HepG2 (cell line): ENCODE results near the gene SPC24. TPM values are rescaled to one million over a fixed set of nuclear protein-coding genes. Genes with fewer than 3 reads are reported as not detected.

Source experiments
- CENPT ChIP-seq: sonication (generic); formaldehyde crosslinking; IDR thresholded peaks from 2 replicates; pipeline ENCODE4 v1.8.0; 2022; ENCODE audit warnings: low read depth, mild to moderate bottlenecking, moderate library complexity, missing genetic modification reagents
- MXI1 ChIP-seq: IDR thresholded peaks from 3 replicates; pipeline ENCODE4 v1.6.1; 2012; ENCODE audit warnings: low read depth, low read length, inconsistent platforms, borderline replicate concordance
- NFATC3 ChIP-seq: sonication (generic); formaldehyde crosslinking; IDR thresholded peaks from 2 replicates; pipeline ENCODE4 v1.5.1; 2020; ENCODE audit warnings: mild to moderate bottlenecking, missing genetic modification reagents
- NFIB ChIP-seq: sonication (generic); formaldehyde crosslinking; IDR thresholded peaks from 2 replicates; pipeline ENCODE4 v1.9.0; 2021; ENCODE audit warnings: missing genetic modification reagents, mild to moderate bottlenecking, borderline replicate concordance
- NFKB2 ChIP-seq: sonication (generic); formaldehyde crosslinking; IDR thresholded peaks from 2 replicates; pipeline ENCODE4 v1.4.0; 2020; ENCODE audit warnings: missing genetic modification reagents, borderline replicate concordance
- POGZ ChIP-seq: sonication (generic); formaldehyde crosslinking; IDR thresholded peaks from 2 replicates; pipeline ENCODE4 v1.4.0; 2020; ENCODE audit warnings: mild to moderate bottlenecking, missing genetic modification reagents
- SMARCE1 ChIP-seq: fragments of 450-650 bp; IDR thresholded peaks from 2 replicates; pipeline ENCODE4 v1.6.1; 2017; ENCODE audit warnings: borderline replicate concordance
- ZFX ChIP-seq: sonication (generic); formaldehyde crosslinking; IDR thresholded peaks from 2 replicates; pipeline ENCODE4 v1.4.0; 2020; ENCODE audit warnings: mild to moderate bottlenecking, low read depth, missing genetic modification reagents, moderate library complexity
- ZKSCAN5 ChIP-seq: sonication (generic); formaldehyde crosslinking; IDR thresholded peaks from 2 replicates; pipeline ENCODE4 v1.5.1; 2020; ENCODE audit warnings: mild to moderate bottlenecking, missing genetic modification reagents
- ZNF652 ChIP-seq: IDR thresholded peaks from 2 replicates; pipeline ENCODE4 v1.6.1; 2016; ENCODE audit warnings: low read depth, borderline replicate concordance
- ZNF747 ChIP-seq: sonication (generic); formaldehyde crosslinking; IDR thresholded peaks from 2 replicates; pipeline ENCODE4 v1.8.1; 2023; ENCODE audit warnings: missing genetic modification reagents, mild to moderate bottlenecking, borderline replicate concordance
- ZNF768 ChIP-seq: sonication (generic); formaldehyde crosslinking; IDR thresholded peaks from 2 replicates; pipeline ENCODE4 v1.4.0; 2020; ENCODE audit warnings: missing genetic modification reagents
- polyA plus RNA-seq, 8 experiments: library from polyadenylated mRNA; depleted of rRNA in 3 of 8; stranded (reverse) in 7 of 8; unstranded in 1 of 8; fragments of >200 nt; fragmentation: Illumina TruSeq in 4 of 8; extraction: Trizol in 4 of 8; gene quantifications; 2 replicates each; pipeline versions ENCODE4 v1.2.1 to v1.2.3, GENCODE V29; 2011 to 2016; ENCODE audit warnings: low read depth in 4 of 8, missing spikeins in 1 of 8, mixed read lengths in 1 of 8; ENCODE audit not compliant: insufficient read depth in 1 of 8
- total RNA-seq, 5 experiments: library from RNA; depleted of rRNA; stranded (reverse); fragments of >200 nt; fragmentation: Illumina TruSeq; extraction: Trizol; gene quantifications; 2 replicates each; pipeline ENCODE4 v1.2.3, GENCODE V29; 2016; ENCODE audit warnings: low read depth in 1 of 5
- TF ChIP-seq, protein P1 (sequence below): sonication (generic); formaldehyde crosslinking; IDR thresholded peaks from 2 replicates; pipeline ENCODE4 v1.4.0; 2020; ENCODE audit warnings: missing genetic modification reagents, mild to moderate bottlenecking, borderline replicate concordance
- TF ChIP-seq, protein P2 (sequence below): sonication (generic); formaldehyde crosslinking; IDR thresholded peaks from 2 replicates; pipeline ENCODE4 v1.4.0; 2020; ENCODE audit warnings: mild to moderate bottlenecking, missing genetic modification reagents, borderline replicate concordance
- TF ChIP-seq, protein P3 (sequence below): sonication (generic); formaldehyde crosslinking; IDR thresholded peaks from 2 replicates; pipeline ENCODE4 v1.5.1; 2020; ENCODE audit warnings: mild to moderate bottlenecking, missing genetic modification reagents
- TF ChIP-seq, protein P4 (sequence below): sonication (generic); formaldehyde crosslinking; IDR thresholded peaks from 2 replicates; pipeline ENCODE4 v1.4.0; 2020; ENCODE audit warnings: missing genetic modification reagents
- TF ChIP-seq, protein P5 (sequence below): sonication (generic); formaldehyde crosslinking; IDR thresholded peaks from 2 replicates; pipeline ENCODE4 v1.4.0; 2020; ENCODE audit warnings: missing genetic modification reagents

SPC24 gene
- total and polyA plus RNA-seq, 2 of the 13 experiments (the other 11 are each of a cell fraction or from before 2014, with no cell fraction given), result 10.0 to 46.2 TPM

DNA sequence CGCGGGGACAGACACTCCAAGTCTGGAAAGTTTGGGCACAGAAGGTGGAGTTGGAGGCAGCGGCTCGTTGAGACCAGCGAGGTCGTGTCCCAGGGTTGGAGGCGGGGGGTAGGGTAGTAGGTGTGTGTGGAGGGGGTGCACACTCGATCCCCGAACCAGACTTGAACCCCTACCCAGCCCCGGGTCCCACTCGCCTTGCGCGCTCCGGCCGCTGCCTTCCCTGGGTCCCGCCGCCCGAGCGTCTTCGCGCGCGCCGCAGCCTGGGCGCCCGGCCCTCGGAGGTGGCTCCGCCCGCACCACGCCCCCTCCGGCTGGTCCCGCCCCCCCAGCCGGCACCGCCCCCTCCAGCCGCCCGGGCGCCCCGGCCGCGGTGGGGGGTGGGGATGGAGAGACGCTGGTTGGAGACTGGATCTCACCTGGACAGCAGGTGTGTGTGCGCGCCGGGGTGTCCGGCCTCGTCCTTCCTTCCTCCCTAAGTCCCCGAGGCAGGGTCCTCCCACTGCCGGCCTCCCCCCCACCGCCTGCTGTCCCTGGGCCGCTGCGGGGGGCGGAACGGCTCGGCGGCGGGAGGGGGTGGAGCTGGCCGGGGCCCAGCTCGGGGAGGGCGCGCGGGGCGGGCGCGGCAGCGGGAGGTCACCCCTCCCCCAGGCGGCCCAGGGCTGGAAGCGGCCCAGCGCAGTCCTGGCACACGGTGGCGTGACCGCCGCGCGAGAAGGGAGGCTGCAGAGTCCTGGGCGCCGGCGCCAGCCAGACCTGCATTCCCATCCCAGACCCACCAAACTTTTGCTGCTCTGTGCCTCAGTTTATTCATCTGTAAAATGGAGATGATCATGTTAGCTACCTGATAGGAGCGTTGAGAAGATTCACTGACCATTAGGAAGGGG is 42.0 kb upstream of the SPC24 start, which contains the start of gene KANK2 (continued):
- TF ChIP-seq, protein P1, sequence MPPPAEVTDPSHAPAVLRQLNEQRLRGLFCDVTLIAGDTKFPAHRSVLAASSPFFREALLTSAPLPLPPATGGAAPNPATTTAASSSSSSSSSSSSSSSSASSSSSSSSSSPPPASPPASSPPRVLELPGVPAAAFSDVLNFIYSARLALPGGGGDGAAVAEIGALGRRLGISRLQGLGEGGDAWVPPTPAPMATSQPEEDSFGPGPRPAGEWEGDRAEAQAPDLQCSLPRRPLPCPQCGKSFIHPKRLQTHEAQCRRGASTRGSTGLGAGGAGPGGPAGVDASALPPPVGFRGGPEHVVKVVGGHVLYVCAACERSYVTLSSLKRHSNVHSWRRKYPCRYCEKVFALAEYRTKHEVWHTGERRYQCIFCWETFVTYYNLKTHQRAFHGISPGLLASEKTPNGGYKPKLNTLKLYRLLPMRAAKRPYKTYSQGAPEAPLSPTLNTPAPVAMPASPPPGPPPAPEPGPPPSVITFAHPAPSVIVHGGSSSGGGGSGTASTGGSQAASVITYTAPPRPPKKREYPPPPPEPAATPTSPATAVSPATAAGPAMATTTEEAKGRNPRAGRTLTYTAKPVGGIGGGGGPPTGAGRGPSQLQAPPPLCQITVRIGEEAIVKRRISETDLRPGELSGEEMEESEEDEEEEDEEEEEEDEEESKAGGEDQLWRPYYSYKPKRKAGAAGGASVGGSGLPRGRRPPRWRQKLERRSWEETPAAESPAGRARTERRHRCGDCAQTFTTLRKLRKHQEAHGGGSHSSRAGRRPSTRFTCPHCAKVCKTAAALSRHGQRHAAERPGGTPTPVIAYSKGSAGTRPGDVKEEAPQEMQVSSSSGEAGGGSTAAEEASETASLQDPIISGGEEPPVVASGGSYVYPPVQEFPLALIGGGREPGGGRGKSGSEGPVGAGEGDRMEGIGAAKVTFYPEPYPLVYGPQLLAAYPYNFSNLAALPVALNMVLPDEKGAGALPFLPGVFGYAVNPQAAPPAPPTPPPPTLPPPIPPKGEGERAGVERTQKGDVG (CRISPR knock-in tag), result no peak
- TF ChIP-seq ZNF747, result 0 out of 2 replicates have a peak, but pooled peaks have one; percentile 13
- no peak; the same call in 1 of the 2 replicates for TF ChIP-seq NFKB2
- TF ChIP-seq ZNF652, result no peak
- TF ChIP-seq NFIB, result no peak
- TF ChIP-seq, protein P2, sequence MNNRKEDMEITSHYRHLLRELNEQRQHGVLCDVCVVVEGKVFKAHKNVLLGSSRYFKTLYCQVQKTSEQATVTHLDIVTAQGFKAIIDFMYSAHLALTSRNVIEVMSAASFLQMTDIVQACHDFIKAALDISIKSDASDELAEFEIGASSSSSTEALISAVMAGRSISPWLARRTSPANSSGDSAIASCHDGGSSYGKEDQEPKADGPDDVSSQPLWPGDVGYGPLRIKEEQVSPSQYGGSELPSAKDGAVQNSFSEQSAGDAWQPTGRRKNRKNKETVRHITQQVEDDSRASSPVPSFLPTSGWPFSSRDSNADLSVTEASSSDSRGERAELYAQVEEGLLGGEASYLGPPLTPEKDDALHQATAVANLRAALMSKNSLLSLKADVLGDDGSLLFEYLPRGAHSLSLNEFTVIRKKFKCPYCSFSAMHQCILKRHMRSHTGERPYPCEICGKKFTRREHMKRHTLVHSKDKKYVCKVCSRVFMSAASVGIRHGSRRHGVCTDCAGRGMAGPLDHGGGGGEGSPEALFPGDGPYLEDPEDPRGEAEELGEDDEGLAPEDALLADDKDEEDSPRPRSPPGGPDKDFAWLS (CRISPR knock-in tag), result no peak
- TF ChIP-seq, protein P3, sequence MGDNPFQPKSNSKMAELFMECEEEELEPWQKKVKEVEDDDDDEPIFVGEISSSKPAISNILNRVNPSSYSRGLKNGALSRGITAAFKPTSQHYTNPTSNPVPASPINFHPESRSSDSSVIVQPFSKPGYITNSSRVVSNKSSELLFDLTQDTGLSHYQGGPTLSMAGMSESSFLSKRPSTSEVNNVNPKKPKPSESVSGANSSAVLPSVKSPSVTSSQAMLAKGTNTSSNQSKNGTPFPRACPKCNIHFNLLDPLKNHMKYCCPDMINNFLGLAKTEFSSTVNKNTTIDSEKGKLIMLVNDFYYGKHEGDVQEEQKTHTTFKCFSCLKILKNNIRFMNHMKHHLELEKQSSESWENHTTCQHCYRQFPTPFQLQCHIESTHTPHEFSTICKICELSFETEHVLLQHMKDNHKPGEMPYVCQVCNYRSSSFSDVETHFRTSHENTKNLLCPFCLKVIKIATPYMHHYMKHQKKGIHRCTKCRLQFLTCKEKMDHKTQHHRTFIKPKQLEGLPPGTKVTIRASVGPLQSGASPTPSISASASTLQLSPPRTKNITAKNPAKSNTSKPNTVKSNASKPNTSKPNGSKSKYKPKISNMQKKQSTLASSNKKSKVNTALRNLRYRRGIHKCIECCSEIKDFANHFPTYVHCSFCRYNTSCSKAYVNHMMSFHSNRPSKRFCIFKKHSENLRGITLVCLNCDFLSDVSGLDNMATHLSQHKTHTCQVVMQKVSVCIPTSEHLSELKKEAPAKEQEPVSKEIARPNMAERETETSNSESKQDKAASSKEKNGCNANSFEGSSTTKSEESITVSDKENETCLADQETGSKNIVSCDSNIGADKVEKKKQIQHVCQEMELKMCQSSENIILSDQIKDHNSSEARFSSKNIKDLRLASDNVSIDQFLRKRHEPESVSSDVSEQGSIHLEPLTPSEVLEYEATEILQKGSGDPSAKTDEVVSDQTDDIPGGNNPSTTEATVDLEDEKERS (CRISPR knock-in tag), result no peak
- 0 out of 2 replicates have a peak, but pooled peaks have one; percentile 19 for TF ChIP-seq CENPT (CRISPR knock-in tag)
- TF ChIP-seq, protein P4, sequence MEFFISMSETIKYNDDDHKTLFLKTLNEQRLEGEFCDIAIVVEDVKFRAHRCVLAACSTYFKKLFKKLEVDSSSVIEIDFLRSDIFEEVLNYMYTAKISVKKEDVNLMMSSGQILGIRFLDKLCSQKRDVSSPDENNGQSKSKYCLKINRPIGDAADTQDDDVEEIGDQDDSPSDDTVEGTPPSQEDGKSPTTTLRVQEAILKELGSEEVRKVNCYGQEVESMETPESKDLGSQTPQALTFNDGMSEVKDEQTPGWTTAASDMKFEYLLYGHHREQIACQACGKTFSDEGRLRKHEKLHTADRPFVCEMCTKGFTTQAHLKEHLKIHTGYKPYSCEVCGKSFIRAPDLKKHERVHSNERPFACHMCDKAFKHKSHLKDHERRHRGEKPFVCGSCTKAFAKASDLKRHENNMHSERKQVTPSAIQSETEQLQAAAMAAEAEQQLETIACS (CRISPR knock-in tag), result no peak
- no peak for TF ChIP-seq NFATC3 (CRISPR knock-in tag)
- no peak for TF ChIP-seq SMARCE1
- TF ChIP-seq, protein P5, sequence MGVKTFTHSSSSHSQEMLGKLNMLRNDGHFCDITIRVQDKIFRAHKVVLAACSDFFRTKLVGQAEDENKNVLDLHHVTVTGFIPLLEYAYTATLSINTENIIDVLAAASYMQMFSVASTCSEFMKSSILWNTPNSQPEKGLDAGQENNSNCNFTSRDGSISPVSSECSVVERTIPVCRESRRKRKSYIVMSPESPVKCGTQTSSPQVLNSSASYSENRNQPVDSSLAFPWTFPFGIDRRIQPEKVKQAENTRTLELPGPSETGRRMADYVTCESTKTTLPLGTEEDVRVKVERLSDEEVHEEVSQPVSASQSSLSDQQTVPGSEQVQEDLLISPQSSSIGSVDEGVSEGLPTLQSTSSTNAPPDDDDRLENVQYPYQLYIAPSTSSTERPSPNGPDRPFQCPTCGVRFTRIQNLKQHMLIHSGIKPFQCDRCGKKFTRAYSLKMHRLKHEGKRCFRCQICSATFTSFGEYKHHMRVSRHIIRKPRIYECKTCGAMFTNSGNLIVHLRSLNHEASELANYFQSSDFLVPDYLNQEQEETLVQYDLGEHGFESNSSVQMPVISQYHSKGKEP, result no peak
- TF ChIP-seq ZFX (CRISPR knock-in tag), result peak; percentile 72
- TF ChIP-seq MXI1, result peak; percentile 67; the same call in 1 of the 3 replicates
- peak; percentile 44; the same call in 1 of the 2 replicates for TF ChIP-seq ZNF768
- no peak for TF ChIP-seq POGZ
- TF ChIP-seq ZKSCAN5, result no peak
